ENCODE data around the gene GET4.

Gene GET4

GRCh38 chr7:851204-851603 lies 25.1 kb upstream of the GET4 start:
- TF ChIP-seq FOXK2 (IDR thresholded peaks at IDR 0.05) (no peak), BHLHE40 (IDR thresholded peaks at IDR 0.05; ENCODE audit: borderline replicate concordance) (no peak), TARDBP (IDR thresholded peaks at IDR 0.05) (no peak), SUZ12 (IDR thresholded peaks at IDR 0.05) (no peak), ELF4 (IDR thresholded peaks at IDR 0.05) (no peak), LEF1 (IDR thresholded peaks at IDR 0.05; ENCODE audit: borderline replicate concordance) (no peak), CTBP1 (IDR thresholded peaks at IDR 0.05; ENCODE audit: borderline replicate concordance) (no peak), L3MBTL2 (conservative IDR thresholded peaks at IDR 0.05) (no peak), PKNOX1 (IDR thresholded peaks at IDR 0.05) (no peak), ARNT (IDR thresholded peaks at IDR 0.05) (no peak), FOXA1 (IDR thresholded peaks at IDR 0.05) (no peak), NFRKB (IDR thresholded peaks at IDR 0.05) (no peak), HDGF (IDR thresholded peaks at IDR 0.05; ENCODE audit: borderline replicate concordance) (no peak), ZNF384 (IDR thresholded peaks at IDR 0.05) (no peak), FOXM1 (IDR thresholded peaks at IDR 0.05; ENCODE audit: borderline replicate concordance) (no peak), SP1 (IDR thresholded peaks at IDR 0.05) (no peak)
- ChIA-PET CTCF (no interaction called here), POLR2A (no interaction called here)
- DNase-seq (ENCODE audit: extremely low spot score): no peak

GRCh38 chr7:853366-854117 lies 22.8 kb upstream of the GET4 start:
- POLR2A ChIA-PET: no interaction called here
- TF ChIP-seq SUZ12 (IDR thresholded peaks at IDR 0.05) (no peak), FOXK2 (IDR thresholded peaks at IDR 0.05) (no peak), LEF1 (IDR thresholded peaks at IDR 0.05; ENCODE audit: borderline replicate concordance) (no peak), BHLHE40 (IDR thresholded peaks at IDR 0.05; ENCODE audit: borderline replicate concordance) (no peak), PKNOX1 (IDR thresholded peaks at IDR 0.05) (no peak), FOXM1 (IDR thresholded peaks at IDR 0.05; ENCODE audit: borderline replicate concordance) (no peak), TARDBP (IDR thresholded peaks at IDR 0.05) (no peak), CTBP1 (IDR thresholded peaks at IDR 0.05; ENCODE audit: borderline replicate concordance) (no peak), ZNF384 (IDR thresholded peaks at IDR 0.05) (no peak), FOXA1 (IDR thresholded peaks at IDR 0.05) (no peak), NFRKB (IDR thresholded peaks at IDR 0.05) (no peak), HDGF (IDR thresholded peaks at IDR 0.05; ENCODE audit: borderline replicate concordance) (no peak), SP1 (IDR thresholded peaks at IDR 0.05) (no peak), ELF4 (IDR thresholded peaks at IDR 0.05) (no peak), ARNT (IDR thresholded peaks at IDR 0.05) (no peak), L3MBTL2 (conservative IDR thresholded peaks at IDR 0.05) (no peak)
- CTCF ChIA-PET: no interaction called here
- DNase-seq (ENCODE audit: extremely low spot score): no peak

GRCh38 chr7:854118-854775 lies 22.1 kb upstream of the GET4 start:
- ChIA-PET CTCF (no interaction called here), POLR2A (no interaction called here)
- TF ChIP-seq FOXM1 (IDR thresholded peaks at IDR 0.05; ENCODE audit: borderline replicate concordance): no peak
- no peak for TF ChIP-seq PKNOX1 (IDR thresholded peaks at IDR 0.05)
- TF ChIP-seq BHLHE40 (IDR thresholded peaks at IDR 0.05; ENCODE audit: borderline replicate concordance): no peak
- TF ChIP-seq NFRKB (IDR thresholded peaks at IDR 0.05): no peak
- TF ChIP-seq LEF1 (IDR thresholded peaks at IDR 0.05; ENCODE audit: borderline replicate concordance): no peak
- TF ChIP-seq FOXK2 (IDR thresholded peaks at IDR 0.05): no peak
- TF ChIP-seq HDGF (IDR thresholded peaks at IDR 0.05; ENCODE audit: borderline replicate concordance): no peak
- TF ChIP-seq ARNT (IDR thresholded peaks at IDR 0.05): no peak
- TF ChIP-seq L3MBTL2 (conservative IDR thresholded peaks at IDR 0.05): no peak
- TF ChIP-seq ELF4 (IDR thresholded peaks at IDR 0.05): no peak
- TF ChIP-seq ZNF384 (IDR thresholded peaks at IDR 0.05): no peak
- DNase-seq (ENCODE audit: extremely low spot score): no peak

- CTCF ChIA-PET: interaction anchor here (1.1 kb wide), 1 partner anchor 17 kb away, joined by 4 read pairs; no protein-coding TSS in a partner anchor
- POLR2A ChIA-PET: no interaction called here
- no peak for TF ChIP-seq PKNOX1 (IDR thresholded peaks at IDR 0.05)
- no peak for TF ChIP-seq FOXM1 (IDR thresholded peaks at IDR 0.05; ENCODE audit: borderline replicate concordance)
- no peak for TF ChIP-seq ELF4 (IDR thresholded peaks at IDR 0.05)
- no peak for TF ChIP-seq SP1 (IDR thresholded peaks at IDR 0.05)
- no peak for TF ChIP-seq CTBP1 (IDR thresholded peaks at IDR 0.05; ENCODE audit: borderline replicate concordance)
- TF ChIP-seq LEF1 (IDR thresholded peaks at IDR 0.05; ENCODE audit: borderline replicate concordance): no peak
- no peak for TF ChIP-seq TARDBP (IDR thresholded peaks at IDR 0.05)
- no peak for TF ChIP-seq HDGF (IDR thresholded peaks at IDR 0.05; ENCODE audit: borderline replicate concordance)
- TF ChIP-seq FOXA1 (IDR thresholded peaks at IDR 0.05): no peak
- TF ChIP-seq ARNT (IDR thresholded peaks at IDR 0.05): no peak
- no peak for TF ChIP-seq NFRKB (IDR thresholded peaks at IDR 0.05)
- TF ChIP-seq SUZ12 (IDR thresholded peaks at IDR 0.05): no peak
- TF ChIP-seq BHLHE40 (IDR thresholded peaks at IDR 0.05; ENCODE audit: borderline replicate concordance): no peak
- TF ChIP-seq FOXK2 (IDR thresholded peaks at IDR 0.05): no peak
- no peak for TF ChIP-seq L3MBTL2 (conservative IDR thresholded peaks at IDR 0.05)
- no peak for TF ChIP-seq ZNF384 (IDR thresholded peaks at IDR 0.05)
- DNase-seq (ENCODE audit: extremely low spot score): no peak
Observed at GRCh38 chr7:855686-856369, 20.5 kb upstream of the GET4 start.

Data from HEK293T (cell line).